ENCODE measurements around the gene GRK5. TPM values are rescaled to one million over a fixed set of nuclear protein-coding genes. Genes with fewer than 3 reads are reported as not detected.

Gene GRK5
- total RNA-seq, 1 experiment from 2014 or later = 2.3 TPM

- Mint-ChIP-seq H3K9me3 (no peaks in the 10 kb centered on the region), H3K4me3 (no peak overlapping the region), H3K4me1 (peaks cover 11% of the 10 kb centered on the region), H3K27ac (no peak overlapping the region), H3K27me3 (ENCODE audit: low read depth) (no peaks in the 10 kb centered on the region), H3K36me3 (no peaks in the 10 kb centered on the region)
- CTCF ChIA-PET = interaction anchor here (1.3 to 4.4 kb wide), 2 partner anchors 88 to 242 kb away, joined by 3 to 95 read pairs; no protein-coding TSS in a partner anchor
- TF ChIP-seq EMX1 (CRISPR knock-in tag; IDR thresholded peaks at IDR 0.05) (no peak), CREB1 (CRISPR knock-in tag; IDR thresholded peaks at IDR 0.05) (no peak), GTF2I (CRISPR knock-in tag; conservative IDR thresholded peaks at IDR 0.05) (no peak), AR (CRISPR knock-in tag; IDR thresholded peaks at IDR 0.05) (no peak), GRHL2 (CRISPR knock-in tag; IDR thresholded peaks at IDR 0.05; ENCODE audit: insufficient replicate concordance, severe bottlenecking) (no peak), MLX (CRISPR knock-in tag; IDR thresholded peaks at IDR 0.05) (no peak), NR2C2 (CRISPR knock-in tag; IDR thresholded peaks at IDR 0.05) (no peak)
- POLR2A ChIA-PET = no interaction called here
- DNase-seq (ENCODE audit: low spot score) = no peak
- no peak for ATAC-seq
Measured at GRCh38 chr10:119201233-119201632, 6.1 kb upstream of the GRK5 start.

GRCh38 chr10:119203006-119203405 is 4.4 kb upstream of the GRK5 start:
- H3K27me3 Mint-ChIP-seq (ENCODE audit: low read depth) = peaks cover 2% of the 10 kb centered on the region
- ChIA-PET CTCF (interaction anchor here (0.7 to 1.9 kb wide), 7 partner anchors 9 to 287 kb away, joined by 3 to 9 read pairs (median 5); no protein-coding TSS in a partner anchor), POLR2A (no interaction called here)
- no peaks in the 10 kb centered on the region for H3K9me3 Mint-ChIP-seq
- no peak for ATAC-seq
- H3K27ac Mint-ChIP-seq = no peak overlapping the region
- no peak overlapping the region for H3K4me3 Mint-ChIP-seq
- no peaks in the 10 kb centered on the region for H3K36me3 Mint-ChIP-seq
- peaks cover 14% of the 10 kb centered on the region for H3K4me1 Mint-ChIP-seq
- no peak for DNase-seq (ENCODE audit: low spot score)
- TF ChIP-seq ZNF232 (CRISPR knock-in tag; IDR thresholded peaks at IDR 0.05) (no peak), USF1 (CRISPR knock-in tag; IDR thresholded peaks at IDR 0.05) (no peak), SOX15 (CRISPR knock-in tag; IDR thresholded peaks at IDR 0.05) (no peak), ZSCAN18 (CRISPR knock-in tag; IDR thresholded peaks at IDR 0.05) (no peak), NR2C2 (CRISPR knock-in tag; IDR thresholded peaks at IDR 0.05) (no peak), ELF4 (CRISPR knock-in tag; IDR thresholded peaks at IDR 0.05; ENCODE audit: low read depth) (no peak), ERG (CRISPR knock-in tag; IDR thresholded peaks at IDR 0.05) (no peak), SP1 (CRISPR knock-in tag; conservative IDR thresholded peaks at IDR 0.05) (no peak), USF2 (CRISPR knock-in tag; IDR thresholded peaks at IDR 0.05) (no peak), RORB (CRISPR knock-in tag; IDR thresholded peaks at IDR 0.05) (no peak)
- TF ChIP-seq, protein P1, sequence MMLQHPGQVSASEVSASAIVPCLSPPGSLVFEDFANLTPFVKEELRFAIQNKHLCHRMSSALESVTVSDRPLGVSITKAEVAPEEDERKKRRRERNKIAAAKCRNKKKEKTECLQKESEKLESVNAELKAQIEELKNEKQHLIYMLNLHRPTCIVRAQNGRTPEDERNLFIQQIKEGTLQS (CRISPR knock-in tag; conservative IDR thresholded peaks at IDR 0.05) = no peak
- TF ChIP-seq, protein P2, sequence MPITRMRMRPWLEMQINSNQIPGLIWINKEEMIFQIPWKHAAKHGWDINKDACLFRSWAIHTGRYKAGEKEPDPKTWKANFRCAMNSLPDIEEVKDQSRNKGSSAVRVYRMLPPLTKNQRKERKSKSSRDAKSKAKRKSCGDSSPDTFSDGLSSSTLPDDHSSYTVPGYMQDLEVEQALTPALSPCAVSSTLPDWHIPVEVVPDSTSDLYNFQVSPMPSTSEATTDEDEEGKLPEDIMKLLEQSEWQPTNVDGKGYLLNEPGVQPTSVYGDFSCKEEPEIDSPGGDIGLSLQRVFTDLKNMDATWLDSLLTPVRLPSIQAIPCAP (CRISPR knock-in tag; IDR thresholded peaks at IDR 0.05) = no peak
- TF ChIP-seq, protein P3, sequence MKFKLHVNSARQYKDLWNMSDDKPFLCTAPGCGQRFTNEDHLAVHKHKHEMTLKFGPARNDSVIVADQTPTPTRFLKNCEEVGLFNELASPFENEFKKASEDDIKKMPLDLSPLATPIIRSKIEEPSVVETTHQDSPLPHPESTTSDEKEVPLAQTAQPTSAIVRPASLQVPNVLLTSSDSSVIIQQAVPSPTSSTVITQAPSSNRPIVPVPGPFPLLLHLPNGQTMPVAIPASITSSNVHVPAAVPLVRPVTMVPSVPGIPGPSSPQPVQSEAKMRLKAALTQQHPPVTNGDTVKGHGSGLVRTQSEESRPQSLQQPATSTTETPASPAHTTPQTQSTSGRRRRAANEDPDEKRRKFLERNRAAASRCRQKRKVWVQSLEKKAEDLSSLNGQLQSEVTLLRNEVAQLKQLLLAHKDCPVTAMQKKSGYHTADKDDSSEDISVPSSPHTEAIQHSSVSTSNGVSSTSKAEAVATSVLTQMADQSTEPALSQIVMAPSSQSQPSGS (CRISPR knock-in tag; IDR thresholded peaks at IDR 0.05; ENCODE audit: borderline replicate concordance, low read depth) = no peak
- TF ChIP-seq, protein P4, sequence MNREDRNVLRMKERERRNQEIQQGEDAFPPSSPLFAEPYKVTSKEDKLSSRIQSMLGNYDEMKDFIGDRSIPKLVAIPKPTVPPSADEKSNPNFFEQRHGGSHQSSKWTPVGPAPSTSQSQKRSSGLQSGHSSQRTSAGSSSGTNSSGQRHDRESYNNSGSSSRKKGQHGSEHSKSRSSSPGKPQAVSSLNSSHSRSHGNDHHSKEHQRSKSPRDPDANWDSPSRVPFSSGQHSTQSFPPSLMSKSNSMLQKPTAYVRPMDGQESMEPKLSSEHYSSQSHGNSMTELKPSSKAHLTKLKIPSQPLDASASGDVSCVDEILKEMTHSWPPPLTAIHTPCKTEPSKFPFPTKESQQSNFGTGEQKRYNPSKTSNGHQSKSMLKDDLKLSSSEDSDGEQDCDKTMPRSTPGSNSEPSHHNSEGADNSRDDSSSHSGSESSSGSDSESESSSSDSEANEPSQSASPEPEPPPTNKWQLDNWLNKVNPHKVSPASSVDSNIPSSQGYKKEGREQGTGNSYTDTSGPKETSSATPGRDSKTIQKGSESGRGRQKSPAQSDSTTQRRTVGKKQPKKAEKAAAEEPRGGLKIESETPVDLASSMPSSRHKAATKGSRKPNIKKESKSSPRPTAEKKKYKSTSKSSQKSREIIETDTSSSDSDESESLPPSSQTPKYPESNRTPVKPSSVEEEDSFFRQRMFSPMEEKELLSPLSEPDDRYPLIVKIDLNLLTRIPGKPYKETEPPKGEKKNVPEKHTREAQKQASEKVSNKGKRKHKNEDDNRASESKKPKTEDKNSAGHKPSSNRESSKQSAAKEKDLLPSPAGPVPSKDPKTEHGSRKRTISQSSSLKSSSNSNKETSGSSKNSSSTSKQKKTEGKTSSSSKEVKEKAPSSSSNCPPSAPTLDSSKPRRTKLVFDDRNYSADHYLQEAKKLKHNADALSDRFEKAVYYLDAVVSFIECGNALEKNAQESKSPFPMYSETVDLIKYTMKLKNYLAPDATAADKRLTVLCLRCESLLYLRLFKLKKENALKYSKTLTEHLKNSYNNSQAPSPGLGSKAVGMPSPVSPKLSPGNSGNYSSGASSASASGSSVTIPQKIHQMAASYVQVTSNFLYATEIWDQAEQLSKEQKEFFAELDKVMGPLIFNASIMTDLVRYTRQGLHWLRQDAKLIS (CRISPR knock-in tag; IDR thresholded peaks at IDR 0.05; ENCODE audit: borderline replicate concordance) = no peak
